IMR-90 (cell line): ENCODE measurements around the gene ITPR2. TPM values are rescaled to one million over a fixed set of nuclear protein-coding genes. Genes with fewer than 3 reads are reported as not detected.

ENCODE experiments used
- ATAC-seq: fragments of 200-7000 bp; cut with Tn5 transposase; 2 replicates; pipeline ENCODE4 v1.9.1; 2020; ENCODE audit warnings: low read depth, mild to moderate bottlenecking, moderate library complexity
- BruUV-seq: library from RNA; stranded (reverse); fragments of 400-500 nt; replicated peaks from 2 replicates; lab custom pipeline; 2021; lab: Mats Ljungman, UMichigan
- CTCF ChIA-PET: fragments of 300-600 bp; formaldehyde crosslinking; extraction: SDS; loops from one replicate; lab custom pipeline; 2021; ENCODE audit warnings: antibody characterized with exemption; lab: Yijun Ruan, JAX
- POLR2A ChIA-PET: fragments of 300-600 bp; sonication (Branson Sonifier 250); formaldehyde crosslinking; loops from one replicate; lab custom pipeline; 2022; ENCODE audit warnings: antibody characterized with exemption; ENCODE audit not compliant: unreplicated experiment; lab: Charles Lee
- DNase-seq: peaks from one replicate; pipeline ENCODE4 v3.0.0; 2013
- H2AFZ ChIP-seq: replicated peaks from 2 replicates; pipeline ENCODE3; 2013; ENCODE audit warnings: low read length, mild to moderate bottlenecking; ENCODE audit not compliant: poor library complexity
- H2AK5ac ChIP-seq: 2 replicates; pipeline ENCODE4 v1.6.1; 2013; ENCODE audit warnings: low read depth, low read length, inconsistent platforms
- H2AK9ac ChIP-seq: replicated peaks from 2 replicates; pipeline ENCODE3; 2013; ENCODE audit warnings: mild to moderate bottlenecking, low read depth, low read length, moderate library complexity; ENCODE audit not compliant: poor library complexity
- H2BK120ac ChIP-seq: 2 replicates; pipeline ENCODE4 v1.6.1; 2013; ENCODE audit warnings: low read depth, low read length, inconsistent platforms
- H2BK15ac ChIP-seq: 3 replicates; pipeline ENCODE4 v1.6.1; 2013; ENCODE audit warnings: low read depth, low read length, inconsistent platforms
- H2BK20ac ChIP-seq: 2 replicates; pipeline ENCODE4 v1.6.1; 2013; ENCODE audit warnings: low read depth, mild to moderate bottlenecking, inconsistent platforms, low read length, moderate library complexity
- H2BK5ac ChIP-seq: 2 replicates; pipeline ENCODE4 v1.6.1; 2013; ENCODE audit warnings: mild to moderate bottlenecking, low read depth, low read length, inconsistent platforms; ENCODE audit not compliant: poor library complexity, severe bottlenecking
- H3K14ac ChIP-seq: replicated peaks from 2 replicates; pipeline ENCODE4 v1.6.1; 2013; ENCODE audit warnings: low read depth, low read length, inconsistent platforms
- H3K18ac ChIP-seq: 2 replicates; pipeline ENCODE4 v1.6.1; 2013; ENCODE audit warnings: low read depth, low read length, control low read depth
- H3K23ac ChIP-seq: 2 replicates; pipeline ENCODE4 v1.6.1; 2013; ENCODE audit warnings: low read depth, low read length, inconsistent platforms
- H3K27ac ChIP-seq: 2 replicates; pipeline ENCODE4 v1.5.1; 2013; ENCODE audit warnings: mild to moderate bottlenecking, control low read depth, low read length; ENCODE audit not compliant: insufficient read depth
- H3K27me3 ChIP-seq: 2 replicates; pipeline ENCODE4 v1.6.1; 2013; ENCODE audit warnings: low read length; ENCODE audit not compliant: control insufficient read depth, insufficient read depth
- H3K36me3 ChIP-seq: 2 replicates; pipeline ENCODE4 v1.6.1; 2013; ENCODE audit warnings: low read length, mixed read lengths; ENCODE audit not compliant: control insufficient read depth, insufficient read depth
- H3K4ac ChIP-seq: 2 replicates; pipeline ENCODE4 v1.6.1; 2013; ENCODE audit warnings: low read depth, low read length, inconsistent platforms
- H3K4me1 ChIP-seq: 2 replicates; pipeline ENCODE4 v1.6.1; 2013; ENCODE audit warnings: low read length, mixed read lengths; ENCODE audit not compliant: control insufficient read depth, insufficient read depth
- H3K4me2 ChIP-seq: 2 replicates; pipeline ENCODE4 v1.6.1; 2013; ENCODE audit warnings: low read depth, mild to moderate bottlenecking, control low read depth, low read length, moderate library complexity
- H3K4me3 ChIP-seq: 2 replicates; pipeline ENCODE4 v1.5.1; 2013; ENCODE audit warnings: low read depth, mild to moderate bottlenecking, control low read depth, low read length, moderate library complexity; ENCODE audit not compliant: insufficient read depth
- H3K56ac ChIP-seq: 2 replicates; pipeline ENCODE4 v1.6.1; 2013; ENCODE audit warnings: low read length, inconsistent platforms; ENCODE audit not compliant: insufficient read depth; ENCODE audit errors: extremely low read depth
- H3K79me1 ChIP-seq, 2 experiments: 2 replicates each; pipeline ENCODE4 v1.6.1; 2013; ENCODE audit warnings: low read length in 2 of 2, inconsistent platforms in 1 of 2, low read depth in 1 of 2
- H3K9ac ChIP-seq: 2 replicates; pipeline ENCODE4 v1.6.1; 2013; ENCODE audit warnings: low read depth, low read length, control low read depth
- H3K9me1 ChIP-seq: 2 replicates; pipeline ENCODE4 v1.6.1; 2013; ENCODE audit warnings: low read length, inconsistent platforms; ENCODE audit not compliant: insufficient read depth
- H3K9me3 ChIP-seq: 2 replicates; pipeline ENCODE4 v1.6.1; 2013; ENCODE audit warnings: low read length; ENCODE audit not compliant: control insufficient read depth, insufficient read depth
- H4K20me1 ChIP-seq: 2 replicates; pipeline ENCODE4 v1.6.1; 2013; ENCODE audit warnings: low read length, inconsistent platforms; ENCODE audit not compliant: insufficient read depth
- H4K5ac ChIP-seq: 2 replicates; pipeline ENCODE4 v1.6.1; 2013; ENCODE audit warnings: mild to moderate bottlenecking, low read depth, low read length, control low read depth
- H4K8ac ChIP-seq, 2 experiments: 2 replicates each; pipeline ENCODE4 v1.6.1; 2013; ENCODE audit warnings: low read depth in 2 of 2, low read length in 2 of 2, control low read depth in 1 of 2, inconsistent platforms in 1 of 2
- H4K91ac ChIP-seq: 2 replicates; pipeline ENCODE4 v1.6.1; 2013; ENCODE audit warnings: low read depth, low read length, inconsistent platforms; ENCODE audit not compliant: insufficient read depth
- CTCF ChIP-seq: conservative IDR thresholded peaks from 2 replicates; pipeline ENCODE4 v1.5.1; 2012; ENCODE audit warnings: mild to moderate bottlenecking, low read depth, low read length, improper control_type of control experiment
- ELK1 ChIP-seq: fragments of 150-350 bp; IDR thresholded peaks from 2 replicates; pipeline ENCODE4 v1.6.1; 2016; ENCODE audit warnings: low read depth, mild to moderate bottlenecking, low read length, moderate library complexity, borderline replicate concordance
- FOS ChIP-seq: fragments of 150-350 bp; IDR thresholded peaks from 2 replicates; pipeline ENCODE4 v1.6.1; 2016; ENCODE audit warnings: low read depth, low read length
- WGBS, 2 experiments: methylation state at CpG; one replicate each; pipeline versions ENCODE4 v1.1.5 to v1.1.7; 2013; ENCODE audit warnings: missing lambda C conversion rate in 2 of 2; ENCODE audit not compliant: insufficient read length in 1 of 2; ENCODE audit errors: extremely low coverage in 2 of 2; 5-methylcytosine and 5-hydroxymethylcytosine counted together
- dilution Hi-C: fragments of 300-500 bp; cut with HindIII; formaldehyde crosslinking; loops from one replicate; pipeline ENCODE4 v1.14.3; 2018; ENCODE audit warnings: low sequenced_read_pairs; ENCODE audit not compliant: unreplicated experiment
- in situ Hi-C: fragments of 300-500 bp; cut with MboI; formaldehyde crosslinking; loops from 3 replicates; pipeline ENCODE4 v1.14.3; 2019; ENCODE audit warnings: low sequenced_read_pairs, inconsistent platforms, mixed read lengths
- intact Hi-C: fragments of 100-400 bp; cut with micrococcal nuclease; formaldehyde crosslinking; loops from 2 replicates; pipeline ENCODE4 v1.10.0; 2022
- polyA plus RNA-seq, 3 experiments: library from polyadenylated mRNA; depleted of rRNA; stranded (reverse); fragments of >200 nt; gene quantifications; 2 replicates each; pipeline ENCODE4 v1.2.3, GENCODE V29; 2012; ENCODE audit warnings: low replicate concordance in 1 of 3
- total RNA-seq: library from RNA; depleted of rRNA; stranded (reverse); fragments of >200 nt; gene quantifications from 2 replicates; pipeline ENCODE4 v1.2.3, GENCODE V29; 2012

Gene ITPR2
- total and polyA plus RNA-seq, 2 of the 4 experiments (the other 2 are of a cell fraction) = 1.2 to 9.0 TPM

GRCh38 chr12:26493656-26494055, 339.3 kb downstream of the ITPR2 start:
- in situ Hi-C loops (no loop called here), intact Hi-C loops (no loop called here), dilution Hi-C loops (no loop called here)
- no peak overlapping the region for H4K5ac ChIP-seq
- ChIA-PET POLR2A (no interaction called here), CTCF (no interaction called here)
- no peak overlapping the region for H3K9ac ChIP-seq
- TF ChIP-seq CTCF = no peak
- no peak for TF ChIP-seq FOS
- no peak for TF ChIP-seq ELK1
- ATAC-seq = no peak
- H4K8ac ChIP-seq = no peak overlapping the region
- no peak overlapping the region for H2AK9ac ChIP-seq
- no peak overlapping the region for H2AFZ ChIP-seq
- no peak overlapping the region for H3K27ac ChIP-seq
- H4K20me1 ChIP-seq = no peaks in the 10 kb centered on the region
- no peaks in the 10 kb centered on the region for H3K79me1 ChIP-seq
- no peaks in the 10 kb centered on the region for H3K27me3 ChIP-seq
- no peak overlapping the region for H2BK5ac ChIP-seq
- H3K4me2 ChIP-seq = no peak overlapping the region
- H3K9me3 ChIP-seq = no peaks in the 10 kb centered on the region
- no peaks in the 10 kb centered on the region for H3K36me3 ChIP-seq
- H2AK5ac ChIP-seq = no peak overlapping the region
- H2BK15ac ChIP-seq = no peak overlapping the region
- no TSS peak for BruUV-seq
- no peaks in the 10 kb centered on the region for H3K4me1 ChIP-seq
- H3K23ac ChIP-seq = no peak overlapping the region
- H2BK20ac ChIP-seq = no peak overlapping the region
- no peak overlapping the region for H3K56ac ChIP-seq
- H3K9me1 ChIP-seq = no peaks in the 10 kb centered on the region
- H3K18ac ChIP-seq = no peak overlapping the region
- no peak overlapping the region for H4K91ac ChIP-seq
- no peak overlapping the region for H3K14ac ChIP-seq
- no peak overlapping the region for H2BK120ac ChIP-seq
- no peak for DNase-seq
- 100% methylated on average over 1 of the region's 3 CpGs; no CpG with 5 or more reads in 1 of the 2 experiments for WGBS, 2 experiments
- no peak overlapping the region for H3K4me3 ChIP-seq
- H3K4ac ChIP-seq = no peak overlapping the region
